ENCODE data around the gene CACTIN. TPM values are rescaled to one million over a fixed set of nuclear protein-coding genes. Genes with fewer than 3 reads are reported as not detected.
"Not testable (repeated sequence)": the region's sequence is repeated elsewhere in the genome, so short reads cannot be mapped to it uniquely, and the experiment has no call there.

CACTIN gene
- polyA plus RNA-seq, 1 experiment: 9.3 TPM

DNA sequence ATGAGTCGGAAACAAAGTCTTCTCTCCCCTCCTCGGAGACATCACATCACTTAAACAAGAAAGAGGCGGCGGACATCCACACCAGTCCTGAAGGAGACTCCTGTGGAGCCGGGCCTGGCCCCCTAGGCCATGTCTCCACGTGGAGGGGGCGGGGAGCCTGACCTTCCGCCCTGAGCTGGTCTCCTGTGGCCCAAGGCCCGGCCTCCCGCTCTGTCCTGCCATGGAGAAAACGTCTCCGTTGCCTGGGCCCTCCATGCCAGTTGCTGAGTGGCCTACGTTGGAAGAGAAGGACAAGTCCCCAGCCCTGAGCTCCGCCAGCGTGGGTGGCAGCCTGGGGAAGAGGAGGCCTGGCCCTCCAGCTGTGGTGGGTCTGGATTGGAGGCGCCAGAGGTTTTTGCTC lies 5.5 kb upstream of the CACTIN start:
- TF ChIP-seq, protein P1, sequence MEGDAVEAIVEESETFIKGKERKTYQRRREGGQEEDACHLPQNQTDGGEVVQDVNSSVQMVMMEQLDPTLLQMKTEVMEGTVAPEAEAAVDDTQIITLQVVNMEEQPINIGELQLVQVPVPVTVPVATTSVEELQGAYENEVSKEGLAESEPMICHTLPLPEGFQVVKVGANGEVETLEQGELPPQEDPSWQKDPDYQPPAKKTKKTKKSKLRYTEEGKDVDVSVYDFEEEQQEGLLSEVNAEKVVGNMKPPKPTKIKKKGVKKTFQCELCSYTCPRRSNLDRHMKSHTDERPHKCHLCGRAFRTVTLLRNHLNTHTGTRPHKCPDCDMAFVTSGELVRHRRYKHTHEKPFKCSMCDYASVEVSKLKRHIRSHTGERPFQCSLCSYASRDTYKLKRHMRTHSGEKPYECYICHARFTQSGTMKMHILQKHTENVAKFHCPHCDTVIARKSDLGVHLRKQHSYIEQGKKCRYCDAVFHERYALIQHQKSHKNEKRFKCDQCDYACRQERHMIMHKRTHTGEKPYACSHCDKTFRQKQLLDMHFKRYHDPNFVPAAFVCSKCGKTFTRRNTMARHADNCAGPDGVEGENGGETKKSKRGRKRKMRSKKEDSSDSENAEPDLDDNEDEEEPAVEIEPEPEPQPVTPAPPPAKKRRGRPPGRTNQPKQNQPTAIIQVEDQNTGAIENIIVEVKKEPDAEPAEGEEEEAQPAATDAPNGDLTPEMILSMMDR (IDR thresholded peaks at IDR 0.05; ENCODE audit: low read depth, low read length): no peak
- Histone ChIP-seq H3K4me3 (ENCODE audit: low read depth, low read length) (no peak overlapping the region), H3K27me3 (ENCODE audit: control insufficient read depth, insufficient read depth, low read length) (no peaks in the 10 kb centered on the region), H3K27ac (ENCODE audit: low read depth, low read length) (no peak overlapping the region), H3K9me3 (ENCODE audit: control insufficient read depth, insufficient read depth, low read length) (no peaks in the 10 kb centered on the region; the same call in 1 of the 2 replicates)
- no peak for DNase-seq (ENCODE audit: low read depth, low spot score)
- ChIA-PET POLR2A (no interaction called here), CTCF (no interaction called here)

DNA sequence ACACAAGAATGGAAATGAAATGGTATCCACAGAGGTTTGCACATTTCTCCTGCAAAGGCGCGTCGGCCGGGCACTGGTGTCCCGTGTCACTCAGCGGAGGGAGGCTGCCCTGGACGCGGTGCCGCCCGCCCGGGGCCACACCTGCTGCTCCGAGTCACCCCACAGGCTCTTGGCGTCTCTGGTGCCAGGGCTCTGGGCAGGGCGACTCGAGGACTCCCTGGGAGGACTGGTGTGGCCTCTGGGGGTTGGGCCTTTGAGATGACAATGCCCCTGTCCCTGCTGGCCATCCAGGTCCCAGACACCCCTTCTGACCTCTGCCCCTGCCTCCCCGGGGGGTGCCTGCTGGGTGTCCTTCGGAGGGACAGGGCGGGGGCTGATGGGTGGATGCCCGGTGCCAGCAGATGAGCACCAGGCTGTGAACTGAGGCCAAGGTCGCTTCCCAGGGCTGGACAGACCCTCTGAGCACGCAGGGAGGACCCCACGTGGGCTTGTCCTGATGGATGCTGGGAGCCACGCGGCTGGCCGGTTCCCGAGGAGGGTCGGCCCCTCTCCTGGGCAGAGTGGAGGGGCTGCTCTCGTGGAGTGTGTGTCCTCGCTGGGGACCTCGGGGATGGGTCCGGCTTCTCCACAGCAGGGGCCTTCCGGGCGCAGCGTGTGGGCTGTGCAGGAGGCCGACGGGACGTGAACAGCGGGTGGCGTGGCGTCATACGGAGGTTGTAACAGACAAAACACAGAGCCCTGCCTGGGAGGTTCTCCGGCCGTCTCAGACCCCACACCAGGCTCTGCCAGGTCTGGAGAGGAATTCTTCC lies 4.7 kb upstream of the CACTIN start:
- TF ChIP-seq, protein P1 (IDR thresholded peaks at IDR 0.05; ENCODE audit: low read depth, low read length): no peak
- ChIA-PET POLR2A (no interaction called here), CTCF (no interaction called here)
- H3K27me3 ChIP-seq (ENCODE audit: control insufficient read depth, insufficient read depth, low read length): no peaks in the 10 kb centered on the region
- no peaks in the 10 kb centered on the region; the same call in 1 of the 2 replicates for H3K9me3 ChIP-seq (ENCODE audit: control insufficient read depth, insufficient read depth, low read length)
- no peak overlapping the region for H3K4me3 ChIP-seq (ENCODE audit: low read depth, low read length)
- no peak overlapping the region for H3K27ac ChIP-seq (ENCODE audit: low read depth, low read length)
- DNase-seq (ENCODE audit: low read depth, low spot score): no peak

DNA sequence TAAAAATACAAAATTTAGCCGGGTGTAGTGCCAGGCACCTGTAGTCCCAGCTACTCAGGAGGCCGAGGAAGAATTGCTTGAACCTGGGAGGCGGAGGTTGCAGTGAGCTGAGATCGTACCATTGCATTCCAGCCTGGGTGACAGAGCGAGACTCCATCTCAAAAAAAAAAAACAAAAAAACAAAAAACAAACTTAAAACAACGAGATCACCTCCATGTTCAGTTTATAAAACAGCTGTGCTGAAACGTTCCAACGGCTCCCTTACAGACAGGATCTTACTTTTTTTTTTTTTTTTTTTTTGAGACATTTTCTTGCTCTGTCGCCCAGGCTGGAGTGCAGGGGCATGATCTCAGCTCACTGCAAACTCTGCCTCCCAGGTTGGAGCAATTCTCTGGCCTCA lies 2.2 kb upstream of the CACTIN start:
- H3K27me3 ChIP-seq (ENCODE audit: control insufficient read depth, insufficient read depth, low read length); H3K27ac ChIP-seq (ENCODE audit: low read depth, low read length); DNase-seq (ENCODE audit: low read depth, low spot score); POLR2A ChIA-PET; H3K4me3 ChIP-seq (ENCODE audit: low read depth, low read length); H3K9me3 ChIP-seq (ENCODE audit: control insufficient read depth, insufficient read depth, low read length); CTCF ChIA-PET: not testable (repeated sequence)

DNA sequence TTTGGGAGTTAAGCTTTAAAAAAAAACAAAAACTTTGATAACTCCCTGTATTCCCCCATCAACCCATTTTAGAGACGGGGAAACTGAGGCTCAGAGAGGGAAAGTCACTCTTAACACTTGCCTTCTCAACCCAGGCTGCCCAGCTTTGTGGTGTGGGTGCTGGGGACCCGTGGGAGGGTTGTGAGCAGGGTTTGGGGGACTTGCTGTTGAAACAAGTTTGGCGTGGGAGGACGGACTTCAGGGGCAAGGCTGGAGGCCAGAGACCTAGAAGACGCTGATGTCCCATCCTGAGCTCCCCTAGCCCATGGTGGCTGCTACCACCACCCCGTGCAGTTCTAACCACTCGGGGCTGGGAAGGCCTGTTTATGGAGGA lies 747 bp upstream of the CACTIN start:
- DNase-seq (ENCODE audit: low read depth, low spot score): no peak
- TF ChIP-seq, protein P1 (IDR thresholded peaks at IDR 0.05; ENCODE audit: low read depth, low read length): no peak
- POLR2A ChIA-PET: no interaction called here
- CTCF ChIA-PET: interaction anchor here (1.2 kb wide), 1 partner anchor 9 kb away, joined by 5 read pairs; no protein-coding TSS in a partner anchor
- H3K9me3 ChIP-seq (ENCODE audit: control insufficient read depth, insufficient read depth, low read length): no peaks in the 10 kb centered on the region; the same call in 1 of the 2 replicates
- 0 out of 2 replicates have a peak overlapping the region, but pooled peaks have one; percentile 27 for H3K4me3 ChIP-seq (ENCODE audit: low read depth, low read length)
- H3K27ac ChIP-seq (ENCODE audit: low read depth, low read length): no peak overlapping the region
- no peaks in the 10 kb centered on the region for H3K27me3 ChIP-seq (ENCODE audit: control insufficient read depth, insufficient read depth, low read length)

DNA sequence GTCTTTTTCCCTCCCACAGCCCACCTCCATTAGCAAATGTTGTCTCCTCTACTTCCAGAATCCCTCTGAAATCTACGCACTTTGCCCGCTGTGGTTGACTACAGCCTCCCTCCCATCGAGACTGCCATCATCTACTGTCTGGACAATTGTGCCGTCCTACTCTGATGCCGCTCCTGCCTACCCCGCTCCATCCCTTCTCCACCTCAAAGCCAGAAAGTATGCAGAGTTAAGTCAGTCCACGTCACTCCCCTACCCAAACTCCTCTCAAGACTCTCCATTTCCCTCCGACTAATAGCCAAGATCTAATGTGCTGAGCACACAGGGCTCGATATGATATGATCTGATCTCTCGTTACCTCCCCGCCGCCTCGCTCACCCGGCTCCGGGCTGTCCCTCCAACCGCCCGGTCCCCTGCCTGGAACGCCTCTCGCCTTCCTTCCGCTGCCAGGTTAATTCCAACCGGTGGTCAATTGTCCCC lies 556 bp downstream of the CACTIN start:
- ChIA-PET CTCF (no interaction called here), POLR2A (interaction anchor here (0.6 kb wide), 1 partner anchor 249 kb away, joined by 5 read pairs; no protein-coding TSS in a partner anchor)
- DNase-seq (ENCODE audit: low read depth, low spot score): no peak

More for the DNA sequence above, 556 bp downstream of the CACTIN start:
- H3K27ac ChIP-seq (ENCODE audit: low read depth, low read length): no peak overlapping the region
- TF ChIP-seq, protein P1 (IDR thresholded peaks at IDR 0.05; ENCODE audit: low read depth, low read length): no peak
- H3K9me3 ChIP-seq (ENCODE audit: control insufficient read depth, insufficient read depth, low read length): no peaks in the 10 kb centered on the region; the same call in 1 of the 2 replicates
- no peaks in the 10 kb centered on the region for H3K27me3 ChIP-seq (ENCODE audit: control insufficient read depth, insufficient read depth, low read length)
- peak overlapping the region; percentile 88 for H3K4me3 ChIP-seq (ENCODE audit: low read depth, low read length)

Measured in AG04450 (cell line).